Measurements from ENCODE around the gene SIRPD.
A peak's percentile ranks its signal among the peaks of the same experiment; 100 is the strongest.
"Not testable (repeated sequence)": the region's sequence is repeated elsewhere in the genome, so short reads cannot be mapped to it uniquely, and the experiment has no call there.

The SIRPD gene

DNA sequence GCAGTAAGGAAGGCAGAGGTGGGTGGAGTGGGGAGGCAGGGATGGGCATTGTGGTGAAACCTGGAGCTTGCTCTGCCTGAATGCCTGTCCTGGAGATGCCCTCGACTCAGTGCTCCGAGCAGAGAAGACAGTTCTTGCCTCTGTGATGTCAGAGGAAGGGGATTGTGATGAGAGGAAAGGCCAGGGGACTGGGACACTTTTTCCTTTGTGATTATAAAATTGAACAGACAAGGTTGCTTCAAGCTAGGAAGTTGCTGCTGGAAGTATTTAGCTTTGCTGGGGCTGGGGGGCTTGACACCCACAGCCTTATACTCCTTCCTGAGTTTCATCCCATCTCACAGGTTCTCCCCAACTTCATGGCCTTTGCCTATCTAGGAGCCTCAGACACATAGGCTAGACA is at the start of gene SIRPD:
Gene SIRPD, minus strand, starts transcription at position 101 of the 400 bp plus-strand sequence. Its CDS starts 52 bp downstream, at position 49.
- DNase-seq: no peak

DNA sequence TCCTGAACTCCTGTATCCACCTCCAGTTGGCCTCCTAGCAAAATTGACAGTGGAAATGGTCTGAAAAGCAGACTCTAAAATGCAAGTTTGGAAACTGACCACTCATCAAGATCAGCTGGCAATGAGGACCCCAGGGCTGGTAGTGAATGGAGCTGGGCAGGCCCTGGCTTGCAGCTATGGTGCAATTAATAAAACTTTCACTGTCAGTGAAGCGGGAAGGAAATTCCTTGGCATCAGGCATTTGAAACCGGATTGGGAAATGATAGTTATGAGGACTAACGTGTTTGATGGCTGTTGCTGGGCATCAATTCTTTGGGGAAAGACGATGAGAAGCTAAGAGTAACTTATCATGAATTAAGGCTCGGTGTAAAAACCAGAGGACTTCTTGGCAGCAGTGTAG is 43.2 kb upstream of the SIRPD start:
- DNase-seq: no peak

DNA sequence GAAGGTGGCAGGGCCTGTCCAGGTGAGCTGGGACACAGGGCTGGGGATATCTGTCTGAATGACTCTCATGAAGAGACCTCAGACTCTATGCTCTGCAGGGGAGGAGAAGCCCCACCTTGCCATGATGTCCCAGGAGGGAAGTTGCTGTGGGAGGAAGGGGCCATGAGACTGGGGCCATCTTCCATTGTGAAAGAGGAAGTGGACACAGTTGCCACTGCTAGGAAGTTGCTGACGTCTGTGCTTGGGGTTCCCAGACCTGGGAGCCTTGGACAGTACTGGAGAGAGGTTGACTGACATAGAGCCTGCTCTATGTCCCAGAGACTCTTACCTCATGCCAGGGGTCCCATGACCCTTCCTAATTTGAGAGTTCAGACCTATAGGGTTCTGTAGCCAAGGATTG is 37.8 kb upstream of the SIRPD start:
- no peak for DNase-seq

DNA sequence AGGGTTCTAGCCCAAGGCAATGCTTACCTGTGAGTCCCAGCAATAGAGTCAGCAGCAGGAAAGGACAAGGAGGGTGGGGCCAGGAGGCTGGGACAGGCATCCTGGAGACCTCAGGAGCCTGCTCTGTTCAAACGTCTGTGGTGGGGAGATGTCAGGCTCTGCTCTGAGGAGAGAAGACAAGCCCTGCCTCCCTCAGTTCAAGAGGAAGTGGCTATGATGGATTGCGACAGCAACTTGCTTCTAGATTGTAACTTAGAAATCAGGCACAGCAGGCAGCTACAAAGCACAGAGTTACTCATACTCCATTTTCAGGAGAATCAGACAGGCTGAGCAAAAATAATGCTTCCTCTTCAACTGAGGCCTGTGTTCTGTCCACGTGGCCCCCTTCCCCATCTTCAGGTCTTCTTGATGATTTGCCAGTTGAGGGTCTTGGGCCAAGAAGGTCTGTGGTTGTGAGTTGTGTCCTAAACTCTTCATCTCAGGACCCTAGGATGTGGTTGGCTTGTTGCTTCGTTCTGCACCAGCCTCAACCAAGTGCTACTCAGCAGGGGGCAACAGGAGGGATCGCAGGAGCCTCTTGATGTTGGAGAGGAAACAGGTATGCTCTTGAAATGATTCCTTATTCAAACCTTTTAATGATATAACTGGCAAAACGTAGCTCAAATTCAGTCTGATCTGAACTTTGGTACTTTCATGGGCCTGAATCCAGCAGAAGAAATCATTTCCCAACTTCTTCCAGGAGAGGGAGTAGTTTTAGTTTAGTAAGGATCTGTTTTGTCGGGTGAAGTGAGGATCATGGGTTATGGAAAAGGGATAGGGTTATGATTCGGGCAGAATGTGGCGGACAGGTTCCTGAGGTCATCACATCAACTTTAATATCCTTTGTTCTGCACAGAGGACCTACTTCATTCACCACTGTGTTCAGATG is 31.3 kb upstream of the SIRPD start:
- no peak for DNase-seq

DNA sequence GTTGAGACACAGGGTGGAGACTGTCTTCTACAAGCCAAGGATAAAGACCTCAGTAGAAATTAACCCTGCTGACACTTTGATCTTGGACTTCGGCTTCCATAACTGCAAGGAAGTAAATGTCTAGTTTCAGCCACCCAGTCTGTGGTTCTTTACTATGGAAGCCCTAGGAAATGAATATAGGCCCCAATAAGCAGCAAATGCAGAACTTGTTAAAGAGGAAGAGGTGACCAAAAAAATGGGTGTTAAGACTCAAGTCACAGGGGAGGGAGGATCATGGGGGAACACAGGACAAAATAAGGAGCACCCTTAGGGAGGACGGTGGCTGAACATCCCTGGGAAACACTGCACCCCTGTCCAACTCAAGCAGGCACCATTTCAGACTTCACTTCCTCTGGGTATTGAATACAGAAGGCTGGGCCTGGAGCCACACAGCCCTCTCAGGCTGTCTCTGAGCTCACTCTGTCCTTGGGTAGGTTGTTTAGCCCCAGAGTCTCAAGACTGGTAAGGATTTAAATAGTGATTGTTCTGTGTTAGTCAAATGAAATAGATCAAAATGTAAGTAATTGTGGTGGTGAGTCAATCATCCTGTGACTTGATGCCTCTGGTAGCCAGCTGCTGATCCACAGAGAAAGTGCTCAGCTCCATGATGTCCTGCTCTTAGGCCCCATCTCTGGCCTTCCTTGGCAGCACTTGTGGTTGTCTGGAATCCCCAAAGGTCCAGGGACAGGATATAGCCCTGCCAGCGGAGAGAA is 30.5 kb upstream of the SIRPD start:
- no peak for DNase-seq

DNA sequence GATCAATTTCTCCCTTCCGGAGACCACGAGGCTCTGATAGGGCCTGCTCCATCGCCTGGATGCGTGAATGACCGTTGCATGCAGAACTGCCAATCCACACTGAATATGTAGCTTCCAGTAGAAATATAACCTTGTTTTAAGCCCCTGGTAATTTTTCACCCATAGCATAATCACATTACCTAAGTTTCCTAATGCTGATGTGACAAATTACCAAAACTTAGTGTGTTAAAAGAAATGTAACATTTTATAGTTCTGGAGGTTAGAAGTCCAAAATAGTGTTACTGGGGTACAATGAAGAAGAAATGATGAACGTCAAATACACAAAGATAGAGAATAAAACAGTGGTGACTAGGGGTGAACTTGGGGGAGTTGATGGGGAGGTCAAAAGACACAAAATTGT is 22.0 kb upstream of the SIRPD start:
- DNase-seq: no peak

DNA sequence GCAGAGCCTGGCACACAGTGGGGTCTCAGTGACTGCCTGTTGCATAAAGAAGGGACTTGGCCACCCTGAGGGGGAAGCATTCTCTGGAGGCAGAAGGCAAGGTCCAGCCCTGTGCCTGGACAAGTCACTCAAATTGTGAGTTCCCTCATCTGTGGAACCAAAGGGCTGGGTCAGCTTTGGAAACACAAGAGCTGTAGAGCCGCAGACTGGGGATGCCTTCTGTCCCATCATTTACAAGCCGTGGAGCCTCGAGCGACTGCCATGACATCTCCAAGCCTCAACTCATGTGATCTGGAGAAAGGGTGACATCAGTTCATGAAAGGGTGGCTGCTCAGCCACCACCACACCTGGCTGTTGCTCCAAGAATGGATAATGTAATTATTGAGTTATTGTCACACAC is 20.4 kb upstream of the SIRPD start:
- DNase-seq: no peak

DNA sequence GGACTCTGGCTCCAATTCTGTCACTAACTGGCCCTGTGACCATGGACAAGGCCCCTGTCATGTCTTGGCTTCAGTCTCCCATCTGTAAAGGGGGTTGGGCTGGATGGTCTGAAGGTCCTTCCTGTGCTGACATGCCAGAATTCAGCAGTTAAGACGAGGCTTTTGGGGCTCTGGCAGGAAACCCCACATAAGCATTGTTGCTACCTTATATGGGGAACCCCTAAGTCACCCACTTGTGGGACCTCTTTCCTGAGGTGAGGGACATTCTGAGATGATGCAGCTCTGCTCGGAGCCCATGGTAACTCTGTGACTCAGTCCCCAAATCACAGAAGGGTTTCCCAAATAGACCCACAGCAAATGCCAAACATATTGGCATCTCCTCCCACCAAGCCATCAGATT is 19.8 kb upstream of the SIRPD start:
- not testable (repeated sequence) for DNase-seq

DNA sequence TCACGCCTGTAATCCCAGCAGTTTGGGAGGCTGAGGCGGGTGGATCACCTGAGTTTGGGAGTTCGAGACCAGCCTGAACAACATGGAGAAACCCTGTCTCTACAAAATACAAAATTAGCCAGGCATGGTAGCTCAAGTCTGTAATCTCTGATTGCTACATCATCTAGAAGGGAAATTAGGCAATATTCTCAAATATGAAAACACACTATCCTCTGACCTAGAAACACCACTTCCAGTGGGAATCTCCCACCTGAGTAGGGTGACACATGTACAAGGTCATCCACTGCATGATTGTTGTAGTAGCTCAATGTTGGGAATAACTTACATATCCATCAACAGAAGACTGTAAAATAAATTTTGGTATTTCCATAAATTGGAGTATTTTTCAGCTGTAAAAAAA is 19.1 kb upstream of the SIRPD start:
- DNase-seq: no peak

DNA sequence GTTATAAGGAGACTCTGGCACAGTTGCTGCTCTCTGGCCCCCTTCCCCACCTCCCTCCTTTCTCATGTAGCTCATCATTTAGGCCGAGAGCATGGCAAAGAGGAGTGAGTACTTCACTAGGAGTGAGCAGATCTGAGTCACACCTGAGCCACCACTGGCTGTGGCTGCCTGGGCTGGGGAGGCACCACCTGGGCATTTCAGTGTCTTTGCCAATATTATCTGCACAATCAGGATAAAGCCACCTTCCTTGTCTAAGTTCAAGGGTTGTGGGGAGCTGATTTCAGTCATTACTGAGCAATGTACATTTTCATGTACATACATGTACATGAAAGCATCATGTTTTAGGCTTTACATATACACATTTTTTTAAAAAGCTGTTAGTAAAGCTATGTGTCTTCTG is 18.5 kb upstream of the SIRPD start:
- DNase-seq: peak; percentile 20

DNA sequence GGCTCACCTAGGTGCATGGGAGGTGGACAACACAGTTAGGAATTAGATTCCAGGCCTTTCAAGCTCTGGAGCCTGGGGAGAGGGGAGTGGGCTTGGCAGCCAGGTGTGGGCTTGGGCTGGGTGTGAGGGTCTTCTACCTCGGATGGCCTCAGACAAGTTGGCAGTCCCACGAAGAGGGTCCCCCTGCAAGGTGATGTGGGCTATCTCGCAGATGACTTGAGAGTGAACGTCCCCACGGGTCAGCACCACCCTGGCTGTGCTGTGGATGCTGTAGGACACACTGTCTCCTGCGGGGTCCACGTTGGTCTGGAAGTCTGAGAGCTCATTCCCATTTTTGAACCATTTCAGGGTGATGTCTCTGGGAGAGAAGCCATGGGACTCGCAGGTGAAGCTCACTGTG is 14.1 kb upstream of the SIRPD start:
- not testable (repeated sequence) for DNase-seq

DNA sequence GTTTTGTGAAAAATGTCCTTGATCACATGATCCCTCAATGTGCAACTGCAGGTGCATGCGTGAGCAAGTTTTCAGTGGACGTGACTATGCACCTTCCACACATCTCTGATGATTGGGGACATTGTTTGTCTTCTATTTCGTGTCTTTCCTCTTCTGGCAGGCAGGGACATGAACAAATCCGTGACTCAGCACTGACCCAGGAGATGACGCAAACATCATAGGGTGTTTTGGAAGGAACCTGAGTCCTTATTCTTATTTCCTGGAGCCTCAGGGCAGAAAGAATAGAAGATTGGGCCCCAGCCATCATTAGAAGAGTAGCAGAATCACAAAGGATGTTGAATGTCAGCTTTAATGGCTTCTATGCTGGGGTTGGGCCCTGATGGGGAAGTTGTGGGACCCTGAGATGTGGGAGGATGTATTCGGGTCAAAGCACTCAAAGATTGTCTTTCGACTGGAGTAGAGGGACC is 11.9 kb upstream of the SIRPD start:
- no peak for DNase-seq

DNA sequence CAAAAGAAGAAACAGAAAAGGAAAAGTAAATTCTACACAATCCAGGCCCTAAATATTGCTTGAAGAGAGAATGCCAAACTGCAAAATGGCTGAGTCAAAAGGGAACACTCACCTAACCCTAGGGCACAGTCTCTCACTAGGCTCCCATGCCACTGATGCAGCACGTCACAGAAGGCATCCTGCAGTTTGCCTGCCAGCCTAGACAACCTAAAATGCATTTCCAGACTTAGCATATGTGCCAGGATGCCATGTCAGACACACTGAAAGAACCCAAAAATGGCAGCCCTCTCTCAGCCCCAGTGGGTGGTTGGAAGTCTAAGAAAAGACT is 10.6 kb upstream of the SIRPD start:
- no peak for DNase-seq

DNA sequence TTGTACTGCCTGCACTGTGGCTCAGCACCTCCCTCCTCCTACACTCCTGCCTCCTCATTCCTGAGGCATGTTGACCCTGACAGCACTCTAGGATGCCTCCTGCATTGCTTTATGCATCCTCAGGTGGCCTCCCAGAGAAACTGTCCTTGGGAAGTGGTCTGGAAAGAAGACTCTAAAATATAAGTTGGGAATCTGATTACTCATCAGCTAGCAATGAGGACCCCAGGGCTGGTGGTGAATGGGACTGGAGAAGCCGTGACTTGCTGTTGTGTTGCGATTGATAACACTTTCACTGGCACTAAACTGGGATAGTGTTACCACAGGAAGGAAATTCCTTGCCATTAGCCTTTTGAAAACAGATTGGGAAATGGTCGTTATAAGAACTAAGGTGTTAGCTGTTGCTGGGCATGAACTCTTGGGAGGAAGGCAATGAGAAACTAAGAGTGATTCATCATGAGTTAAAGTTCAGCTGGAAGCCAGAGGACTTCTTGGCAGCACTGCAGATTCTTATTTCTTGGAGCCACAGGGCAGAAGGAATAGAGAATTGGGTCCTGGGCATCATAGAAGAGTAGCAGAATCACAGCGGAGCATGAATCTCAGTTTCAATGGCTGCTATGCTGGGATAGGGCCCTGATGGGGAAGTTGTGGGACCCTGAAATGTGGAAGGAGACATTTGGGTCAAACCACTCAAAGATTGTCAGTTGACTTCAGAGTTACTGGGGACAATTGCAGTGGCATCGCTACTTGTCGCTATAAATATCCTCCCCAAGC is 10.1 kb upstream of the SIRPD start:
- no peak for DNase-seq

DNA sequence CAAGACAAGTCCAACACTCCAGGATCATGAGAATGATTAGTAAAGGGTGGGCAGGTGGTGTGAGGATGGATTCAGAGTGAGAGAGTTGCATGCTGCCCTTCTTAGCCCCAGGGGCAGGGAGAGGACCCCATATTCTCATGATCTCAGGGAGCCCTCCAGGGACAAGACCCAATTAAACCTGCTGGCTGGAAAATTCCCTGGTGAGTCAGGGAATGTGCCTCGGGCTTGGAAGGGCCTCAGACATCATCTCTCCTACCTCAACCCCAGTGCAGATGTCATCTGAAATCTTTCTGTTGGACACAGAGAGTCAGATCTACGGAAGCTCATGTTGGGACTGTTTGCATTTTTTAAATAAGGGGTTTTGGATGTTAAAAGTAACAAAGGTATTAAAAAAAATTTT is 9.2 kb upstream of the SIRPD start:
- no peak for DNase-seq

DNA sequence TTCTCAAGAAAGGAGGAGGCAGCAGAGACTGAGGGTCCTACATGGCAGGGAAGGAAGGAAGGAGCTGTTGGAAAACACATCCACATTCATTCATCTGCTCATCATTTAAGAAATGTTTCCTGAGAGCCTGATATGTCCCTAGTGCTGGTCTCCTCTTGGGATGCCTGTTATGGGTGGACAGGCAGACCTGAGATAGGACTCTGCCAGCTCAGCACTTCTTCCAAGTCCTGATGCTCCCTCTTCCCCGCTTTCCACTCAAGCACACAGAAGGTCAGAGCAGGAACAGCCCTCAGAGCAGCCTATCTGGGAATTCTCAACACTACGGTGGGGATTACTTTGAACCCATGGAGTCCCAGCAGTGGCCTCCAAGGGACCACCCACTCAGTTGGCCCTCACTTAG is 8.0 kb upstream of the SIRPD start:
- DNase-seq: no peak

DNA sequence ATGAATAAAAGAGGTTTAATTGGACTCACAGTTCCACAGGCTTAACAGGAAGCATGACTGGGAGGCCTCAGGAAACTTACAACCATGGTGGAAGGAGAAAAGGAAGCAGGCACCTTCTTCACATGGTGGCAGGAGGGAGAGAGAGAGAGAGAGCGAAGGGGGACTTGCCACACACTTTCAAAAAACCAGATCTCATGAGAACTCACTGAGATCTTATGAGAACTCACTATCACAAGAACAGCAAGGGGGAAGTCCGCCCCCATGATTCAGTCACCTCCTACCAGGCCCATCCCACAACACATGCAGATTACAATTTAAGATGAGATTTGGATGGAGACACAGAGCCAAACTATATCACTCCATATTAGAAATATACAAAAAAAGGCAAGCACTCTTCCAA is 6.1 kb upstream of the SIRPD start:
- DNase-seq: no peak

DNA sequence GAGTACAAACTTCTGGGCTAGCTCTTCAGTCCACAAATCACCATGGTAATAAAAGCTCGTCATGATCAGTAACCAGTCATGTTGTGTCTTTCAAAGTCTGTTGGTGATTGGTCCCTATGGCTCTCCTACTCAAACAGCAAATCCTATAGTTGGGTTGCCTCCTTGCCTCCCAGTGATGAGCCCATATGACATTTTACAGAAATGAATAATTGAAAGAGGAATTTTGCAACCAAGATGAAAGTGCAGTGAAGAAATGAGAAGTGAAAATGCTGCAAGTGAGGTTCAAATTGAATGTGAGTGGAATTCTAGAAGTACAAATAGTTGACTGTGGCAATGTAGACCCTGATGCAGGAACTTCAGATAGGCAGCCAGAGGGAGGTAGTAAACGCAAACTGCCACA is 5.1 kb upstream of the SIRPD start:
- no peak for DNase-seq

DNA sequence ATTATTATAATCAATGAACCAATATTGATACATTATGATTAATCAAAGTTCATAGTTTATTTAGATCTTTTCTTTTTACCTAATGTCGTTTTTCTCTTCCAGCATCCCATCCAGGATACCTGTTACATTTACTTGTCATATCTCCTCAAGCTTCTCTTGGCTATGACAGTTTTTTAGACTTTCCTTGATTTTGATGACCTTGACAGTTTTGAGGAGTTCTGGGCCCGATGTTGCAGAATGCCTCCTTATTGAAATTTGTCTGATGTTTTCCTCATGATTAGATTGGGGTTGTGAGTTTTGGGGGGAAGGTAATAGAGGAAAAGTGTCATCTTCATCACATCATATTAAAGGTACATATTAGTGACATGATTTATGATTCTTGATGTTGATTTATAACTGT is 3.8 kb upstream of the SIRPD start:
- DNase-seq: no peak

DNA sequence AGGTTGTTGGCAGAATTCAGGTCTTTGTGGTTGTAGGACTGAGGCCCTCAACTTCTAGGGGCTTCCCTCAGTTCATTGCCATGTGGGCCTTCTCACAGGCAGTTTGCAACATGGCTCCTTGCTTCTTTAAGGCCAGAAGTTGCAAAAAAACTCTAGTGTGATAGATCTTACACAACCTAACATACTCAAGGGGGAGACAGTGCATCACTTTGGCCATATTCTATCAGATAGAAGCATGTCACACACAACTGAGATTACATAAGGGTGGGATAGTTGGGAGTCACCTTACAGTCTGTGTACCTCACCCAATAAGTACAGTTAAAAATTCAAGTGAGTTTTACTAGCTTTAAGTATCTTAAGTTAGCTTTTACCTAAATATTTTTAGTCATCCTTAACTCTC is 1.6 kb downstream of the SIRPD start:
- DNase-seq: no peak

DNA sequence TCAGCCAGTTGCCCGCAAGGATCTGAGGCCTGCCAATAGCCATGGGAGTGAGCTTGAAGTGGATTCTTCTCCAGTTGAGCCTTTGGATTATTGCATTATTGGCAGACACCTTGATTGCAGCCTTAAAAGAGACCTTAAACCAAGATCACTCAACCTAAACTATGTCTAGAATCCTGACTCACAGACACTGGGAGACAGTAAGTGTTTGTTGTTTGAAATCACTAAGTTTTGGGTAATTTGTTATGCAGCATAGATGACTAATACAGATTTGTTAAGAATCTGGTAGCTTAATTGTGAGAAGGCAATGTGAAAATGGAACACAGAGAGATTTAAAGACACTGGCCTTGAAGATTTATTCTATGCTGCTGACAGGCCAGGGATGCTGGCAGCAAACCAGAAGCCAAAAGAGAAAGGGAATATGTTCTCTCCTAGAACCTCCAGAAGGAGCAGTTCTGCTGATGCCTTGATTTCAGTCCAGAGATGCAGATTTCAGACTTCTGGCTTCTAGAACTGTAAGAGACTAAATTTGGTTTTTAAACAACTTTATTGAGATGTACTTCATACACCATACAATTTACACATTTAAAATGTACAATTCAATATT is 17.6 kb downstream of the SIRPD start:
- no peak for DNase-seq

DNA sequence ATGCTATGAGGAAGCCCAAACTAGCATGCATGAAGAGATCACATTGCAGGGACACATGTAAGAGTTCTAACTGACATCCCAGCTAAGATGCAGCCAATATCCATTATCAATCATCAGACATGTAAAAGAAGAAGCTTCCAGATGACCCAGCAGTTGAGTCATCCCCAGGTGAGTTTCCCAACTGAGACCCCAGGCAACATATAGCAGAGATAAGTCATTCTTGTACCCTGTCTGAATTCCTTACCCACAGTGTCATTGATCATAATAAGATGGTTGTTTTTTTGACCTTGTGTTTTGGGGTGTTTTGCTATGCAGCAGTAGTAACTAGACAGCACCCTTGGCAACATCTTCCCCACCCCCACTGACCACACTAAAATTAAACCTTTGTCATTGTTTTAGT is 18.9 kb downstream of the SIRPD start:
- no peak for DNase-seq

DNA sequence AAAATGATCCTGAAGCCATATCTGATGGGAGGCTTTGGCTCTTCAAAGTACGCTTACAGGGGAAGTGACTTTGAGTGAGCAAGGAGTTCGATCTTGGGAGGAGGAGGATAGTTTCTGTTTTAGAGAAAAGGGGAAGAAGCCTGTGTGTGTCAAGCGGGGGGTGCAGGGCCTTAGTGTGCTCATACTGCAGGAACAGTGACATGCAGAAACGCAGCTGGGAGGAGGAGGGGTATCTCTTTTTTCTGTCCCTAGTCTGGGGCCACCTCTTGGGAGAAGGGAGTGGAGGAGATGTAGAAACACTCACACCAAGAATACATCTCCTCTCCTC is 19.8 kb downstream of the SIRPD start:
- DNase-seq: no peak
